GM23248 (cell line): Measurements from ENCODE around the gene HOXC9.

Experiments
- EZH2 ChIP-seq: fragments of 200-600 bp; sonication (generic); IDR thresholded peaks from 2 replicates; pipeline ENCODE4 v1.6.1; 2018; ENCODE audit warnings: antibody characterized with exemption, mild to moderate bottlenecking; ENCODE audit not compliant: insufficient read depth, poor library complexity, severe bottlenecking
- EZH2phosphoT487 ChIP-seq: fragments of 200-600 bp; sonication (generic); IDR thresholded peaks from 2 replicates; pipeline ENCODE4 v1.6.1; 2018; ENCODE audit warnings: antibody characterized with exemption, moderate library complexity, mild to moderate bottlenecking, low read depth; ENCODE audit not compliant: insufficient read depth

DNA sequence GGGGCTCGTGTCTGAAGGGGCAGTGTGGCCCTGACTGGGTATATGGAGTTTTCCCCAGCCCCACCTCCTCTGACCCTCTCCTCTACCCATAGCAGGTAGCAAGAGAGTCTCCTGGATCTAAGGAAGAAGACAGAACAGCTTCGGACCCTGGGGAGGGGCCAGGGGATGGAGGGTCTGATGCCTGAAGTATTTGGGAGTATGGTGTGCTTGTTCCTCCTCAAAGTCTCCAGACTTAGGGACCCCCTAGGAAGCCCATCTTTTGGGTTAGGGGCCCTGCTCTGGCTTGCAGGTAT, 8.2 kb downstream of the HOXC9 start:
- TF ChIP-seq EZH2 (no peak), EZH2phosphoT487 (no peak)
